Stimulated activated CD8-positive, alpha-beta memory T cell treated with anti-CD3 and anti-CD28 coated beads, Interleukin-12 subunit alpha, Interleukin-12 subunit beta, amount 100 ng/mL, for 4 hours (primary cell): ENCODE results near the gene PARD6B.
"Not testable (repeated sequence)": the region's sequence is repeated elsewhere in the genome, so short reads cannot be mapped to it uniquely, and the experiment has no call there.

ENCODE experiments used
- DNase-seq: peaks from one replicate; pipeline ENCODE4 v3.0.0-alpha.2; 2020; ENCODE audit warnings: low read depth

Gene PARD6B, protein sequence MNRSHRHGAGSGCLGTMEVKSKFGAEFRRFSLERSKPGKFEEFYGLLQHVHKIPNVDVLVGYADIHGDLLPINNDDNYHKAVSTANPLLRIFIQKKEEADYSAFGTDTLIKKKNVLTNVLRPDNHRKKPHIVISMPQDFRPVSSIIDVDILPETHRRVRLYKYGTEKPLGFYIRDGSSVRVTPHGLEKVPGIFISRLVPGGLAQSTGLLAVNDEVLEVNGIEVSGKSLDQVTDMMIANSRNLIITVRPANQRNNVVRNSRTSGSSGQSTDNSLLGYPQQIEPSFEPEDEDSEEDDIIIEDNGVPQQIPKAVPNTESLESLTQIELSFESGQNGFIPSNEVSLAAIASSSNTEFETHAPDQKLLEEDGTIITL

DNA sequence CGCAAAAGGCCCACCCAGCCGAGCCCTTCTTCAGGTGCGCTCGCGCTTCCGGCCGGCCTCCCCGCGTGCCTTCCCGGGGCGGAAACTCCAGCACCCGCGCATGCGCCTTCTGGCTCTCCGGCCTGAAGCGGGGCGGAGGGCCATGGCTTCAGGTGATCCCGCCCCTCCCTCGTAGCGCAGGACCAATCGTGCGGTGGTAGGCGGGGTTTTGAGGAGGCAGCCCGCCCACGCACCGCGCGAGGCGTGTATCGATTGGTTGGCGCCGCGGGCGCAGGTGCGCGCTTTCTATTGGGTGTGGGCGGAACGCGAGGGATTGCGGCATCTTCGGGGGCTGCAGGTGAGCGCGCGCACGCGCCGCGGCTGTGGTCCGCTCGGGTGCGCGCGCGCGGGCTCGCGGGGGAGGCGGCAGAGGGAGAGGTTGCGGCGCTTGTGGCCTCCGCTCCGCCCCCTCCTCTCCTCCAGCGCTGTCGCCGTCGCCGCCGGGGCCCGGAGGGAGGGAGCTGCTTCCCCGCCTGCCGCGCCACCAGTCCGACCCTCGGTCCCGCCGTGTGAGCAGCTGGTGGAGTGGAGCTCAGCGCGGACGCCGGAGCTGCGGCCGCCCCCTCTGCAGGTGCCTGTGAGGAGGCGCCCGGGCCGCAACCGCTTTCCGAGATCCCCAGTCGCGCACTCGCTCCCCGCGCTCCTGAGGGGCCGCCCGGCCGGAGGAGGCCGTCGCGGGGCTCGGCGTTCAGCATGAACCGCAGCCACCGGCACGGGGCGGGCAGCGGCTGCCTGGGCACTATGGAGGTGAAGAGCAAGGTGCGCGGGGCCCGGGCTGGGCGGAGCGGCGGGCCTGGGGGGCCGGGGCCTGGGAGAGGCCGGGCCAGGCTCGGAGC lies at the start of gene PARD6B:
Gene PARD6B, plus strand, starts transcription at position 526 of the 875 bp plus-strand sequence. Its CDS starts 207 bp downstream, at position 733.
- DNase-seq, result peak; percentile 100

DNA sequence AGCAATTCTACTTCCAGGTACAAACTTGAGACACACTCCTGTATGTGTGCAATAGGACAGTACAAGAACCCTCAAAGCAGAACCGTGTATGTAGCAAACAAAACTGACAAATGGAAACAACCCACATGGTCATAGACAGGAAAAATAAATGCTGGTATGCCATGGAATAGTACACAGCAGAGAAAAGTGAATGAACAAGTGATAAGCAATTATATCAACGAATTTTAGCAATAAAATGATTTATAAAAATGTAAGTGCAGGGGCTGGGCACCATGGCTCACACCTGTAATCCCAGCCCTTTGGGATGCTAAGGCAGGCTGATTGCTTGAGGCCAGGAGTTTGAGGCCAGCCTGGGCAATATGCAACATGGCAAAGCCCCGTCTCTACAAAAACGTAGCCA lies 49.3 kb upstream of the PARD6B start:
- no peak for DNase-seq

DNA sequence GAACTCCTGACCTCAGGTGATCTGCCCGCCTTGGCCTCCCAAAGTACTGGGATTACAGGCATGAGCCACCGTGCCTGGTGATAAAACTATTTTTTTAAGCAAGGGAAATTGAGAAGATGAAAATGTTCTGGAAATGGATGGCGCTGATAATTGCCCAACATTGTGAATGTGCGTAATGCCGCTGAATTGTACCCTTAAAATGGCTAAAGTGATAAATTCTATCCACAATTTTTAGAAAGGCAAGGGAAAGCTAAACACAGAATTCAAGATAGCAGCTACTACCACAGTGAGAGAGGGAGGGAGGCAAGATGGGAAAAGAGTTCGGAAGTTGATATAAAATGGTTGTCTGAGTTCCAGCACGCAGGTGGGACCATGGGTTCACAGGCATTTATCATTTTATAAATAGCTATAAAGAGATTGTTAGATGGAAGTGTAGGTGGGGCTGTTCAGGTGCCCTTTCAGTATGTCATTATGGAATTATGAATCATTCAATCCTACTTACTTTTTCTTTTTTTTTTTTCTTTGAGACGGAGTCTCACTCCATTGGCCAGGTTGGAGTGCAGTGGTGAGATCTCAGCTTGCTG lies 48.3 kb upstream of the PARD6B start:
- DNase-seq, result no peak

DNA sequence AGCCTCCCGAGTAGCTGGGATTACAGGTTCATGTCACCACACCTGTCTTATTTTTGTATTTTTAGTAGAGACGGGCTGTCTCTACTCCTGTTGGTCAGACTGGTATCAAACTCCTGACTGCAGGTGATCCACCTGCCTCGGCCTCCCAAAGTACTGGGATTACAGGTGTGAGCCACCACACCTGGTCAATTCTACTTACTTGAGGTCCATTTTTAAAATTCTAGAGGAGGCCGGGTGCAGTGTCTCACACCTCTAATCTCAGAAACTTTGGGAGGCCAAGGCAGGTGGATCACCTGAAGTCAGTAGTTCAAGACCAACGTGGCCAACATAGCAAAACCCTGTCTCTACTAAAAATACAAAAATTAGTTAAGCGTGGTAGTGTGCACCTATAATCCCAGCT lies 47.8 kb upstream of the PARD6B start:
- DNase-seq, result no peak

DNA sequence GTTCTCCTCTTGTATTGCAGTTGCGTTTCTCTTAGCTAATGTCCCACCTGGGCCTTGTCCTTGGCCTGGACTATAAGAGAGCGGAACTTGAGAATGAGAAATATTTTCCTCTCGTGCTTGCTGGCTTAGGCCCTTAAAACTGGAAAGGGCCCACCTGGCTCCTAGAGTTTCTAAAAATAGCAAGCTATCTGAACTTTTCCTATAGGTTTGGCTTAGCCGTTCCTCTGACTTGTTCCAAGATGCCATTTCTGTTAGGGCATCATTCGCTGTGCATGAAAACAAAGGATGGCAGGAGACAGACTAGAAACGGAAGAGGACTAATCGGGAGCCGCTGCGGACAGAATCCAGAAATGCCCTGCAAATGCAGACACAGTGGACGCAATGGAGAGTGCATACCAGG lies 44.6 kb upstream of the PARD6B start:
- DNase-seq, result no peak

DNA sequence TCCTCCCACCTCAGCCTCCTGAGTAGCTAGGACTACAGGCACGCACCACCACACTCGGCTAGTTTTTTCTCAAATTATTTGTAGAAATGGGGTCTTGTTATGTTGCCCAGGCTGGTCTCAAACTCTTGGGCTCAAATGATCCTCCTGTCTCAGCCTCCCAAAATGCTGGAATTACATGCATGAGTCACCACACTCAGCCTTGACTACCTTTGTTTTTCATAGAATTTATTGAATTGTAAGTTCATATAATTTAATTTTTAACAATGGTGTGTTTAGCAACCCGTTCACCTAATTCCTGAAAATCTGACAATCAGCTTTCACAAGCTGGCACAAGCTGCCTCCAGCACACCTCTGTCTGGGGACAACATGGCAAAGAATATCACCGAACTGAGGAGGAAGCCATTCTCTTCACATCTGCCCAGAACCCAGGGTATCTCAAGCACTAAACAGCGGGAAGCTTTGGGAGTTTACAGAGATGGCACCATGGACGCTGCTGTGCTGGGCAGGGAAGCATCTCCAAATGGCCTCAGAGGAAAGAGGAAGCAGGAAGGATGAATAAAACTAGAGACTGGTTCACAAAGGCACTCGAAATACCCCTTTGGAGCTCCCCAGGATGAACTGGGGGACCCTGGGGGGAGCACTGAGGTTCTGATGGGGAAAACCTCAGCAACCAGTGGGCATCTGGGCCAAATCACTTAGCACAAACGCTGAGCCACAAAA lies 43.0 kb upstream of the PARD6B start:
- DNase-seq, result no peak

DNA sequence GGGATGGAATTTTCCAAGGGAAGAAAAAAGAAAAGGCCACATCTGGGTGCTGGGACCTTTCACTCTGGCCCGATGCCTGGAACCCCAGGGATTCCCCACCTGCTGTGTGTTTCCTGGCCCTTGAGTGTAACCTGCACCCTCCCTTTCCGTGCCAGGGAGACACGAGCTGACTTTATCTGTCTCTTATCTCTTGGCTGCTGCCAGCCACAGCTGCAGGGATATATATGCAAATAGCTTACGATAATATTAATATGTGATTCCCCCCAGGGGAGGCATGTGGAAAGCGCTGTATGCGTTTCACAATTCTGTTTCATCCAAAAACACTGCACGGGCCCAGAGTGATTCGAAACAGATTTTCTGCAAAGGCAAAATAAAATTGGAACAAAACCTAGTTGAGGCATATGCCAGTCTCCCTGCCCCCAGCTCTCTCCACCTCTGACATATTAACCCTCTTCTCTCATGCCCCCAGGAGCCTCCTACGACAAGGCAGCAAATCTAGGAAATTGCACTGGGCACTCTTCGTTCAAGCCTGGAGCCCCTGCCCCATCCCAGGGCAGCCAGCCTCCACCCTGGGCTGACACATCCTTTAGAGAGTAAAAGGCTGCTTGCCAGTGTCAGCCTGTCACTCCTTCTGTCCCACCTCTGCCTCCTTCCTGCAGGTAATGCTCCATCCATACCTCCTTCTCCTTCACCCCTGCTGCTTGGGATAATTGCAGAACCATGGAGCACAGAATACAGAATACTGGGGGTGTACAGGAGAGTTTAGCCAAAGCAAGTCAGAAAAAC lies 41.3 kb upstream of the PARD6B start:
- DNase-seq, result no peak

DNA sequence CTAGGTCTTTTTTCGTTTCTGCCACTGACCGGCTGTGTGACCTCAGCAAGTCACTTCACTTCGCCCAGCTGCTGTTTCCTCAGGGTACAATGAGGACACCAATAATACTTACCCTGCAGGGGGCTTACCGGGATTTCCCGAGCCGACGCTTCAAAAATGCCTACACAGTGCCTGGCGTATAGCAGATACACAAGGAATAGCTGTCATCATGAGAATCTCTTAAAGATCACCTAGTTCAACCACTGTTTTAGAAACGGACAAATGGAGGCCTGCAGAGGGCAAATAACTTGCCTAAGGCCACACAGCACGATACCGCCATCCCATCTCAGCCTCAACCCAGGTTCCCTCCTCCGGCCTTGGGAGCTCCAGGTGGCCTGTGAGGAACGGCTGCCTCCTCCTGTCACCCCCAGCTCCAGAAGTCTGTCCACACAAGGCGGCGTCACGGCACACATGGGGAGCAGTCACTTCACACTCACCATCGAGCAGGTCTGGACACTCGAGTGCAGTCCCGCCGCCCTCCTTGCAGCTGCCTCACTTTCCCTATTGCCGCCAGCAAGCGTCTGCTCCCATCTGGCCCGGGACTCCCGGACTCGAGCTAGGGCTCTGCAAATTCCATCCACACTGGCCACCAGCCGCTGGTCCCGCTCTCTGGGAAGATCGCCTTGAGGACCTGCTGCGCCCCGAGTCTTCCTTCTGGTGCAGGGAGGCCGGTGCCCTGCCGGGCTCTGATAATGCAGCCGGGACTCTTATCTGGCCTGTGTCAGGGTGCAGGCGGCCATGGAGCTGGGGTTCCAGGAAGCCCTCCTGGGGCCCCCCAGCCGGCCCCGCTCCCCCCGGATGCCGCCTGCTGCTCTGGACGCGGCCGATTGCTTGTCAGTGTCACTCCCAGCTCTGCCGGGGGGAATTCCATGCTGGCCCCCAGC lies 40.5 kb upstream of the PARD6B start, which contains the start of gene RIPOR3:
Gene RIPOR3, minus strand, starts transcription at position 893 of the 923 bp plus-strand sequence. Its CDS starts 414 bp downstream, at position 479.
- DNase-seq, result no peak

DNA sequence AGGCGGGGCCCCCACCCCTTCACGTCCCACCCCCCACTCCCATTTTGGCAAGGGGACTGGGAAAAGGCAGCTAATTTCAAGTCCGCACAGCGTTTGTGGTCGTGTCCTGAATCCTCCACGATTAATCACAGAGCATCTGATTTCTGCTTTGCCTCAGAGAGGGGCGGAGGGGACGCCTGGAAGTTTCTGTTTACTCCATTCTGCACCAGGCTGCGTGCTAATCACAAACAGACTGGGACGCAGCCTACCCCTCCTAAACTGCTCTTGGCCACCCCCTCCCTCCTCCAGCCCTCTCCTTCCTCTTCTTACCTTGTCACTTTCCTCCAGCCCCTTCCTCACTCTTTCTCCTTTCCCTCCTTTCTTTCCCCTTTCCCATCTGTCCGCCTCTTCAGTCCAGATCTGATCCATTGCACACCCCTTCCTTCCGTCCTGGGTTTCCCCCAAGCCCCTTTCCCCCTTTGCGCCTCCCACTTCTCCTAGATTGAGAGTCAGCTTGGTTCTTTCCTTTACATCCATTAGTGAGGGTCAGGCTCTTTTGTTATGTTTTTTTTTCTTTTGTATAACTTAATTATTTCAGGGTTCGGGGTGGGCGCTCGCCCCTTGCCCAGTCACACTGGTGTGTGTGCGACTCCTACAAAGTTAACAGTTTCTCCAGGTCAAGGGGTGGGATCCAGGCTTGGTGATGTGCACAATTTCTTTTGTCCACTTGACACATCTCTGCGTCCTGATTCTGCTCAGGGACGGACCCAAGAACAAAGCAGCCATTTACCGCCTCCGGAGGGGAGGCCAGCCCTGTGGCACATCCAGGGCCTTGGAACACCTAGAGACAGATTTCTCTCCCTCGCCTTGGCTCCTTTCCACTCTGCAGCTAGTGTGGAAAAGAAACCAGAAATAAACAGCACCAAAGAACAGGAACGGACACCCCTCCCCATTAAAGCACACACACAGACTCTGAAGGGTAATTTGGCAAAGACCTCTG lies 39.5 kb upstream of the PARD6B start:
- DNase-seq, result no peak

DNA sequence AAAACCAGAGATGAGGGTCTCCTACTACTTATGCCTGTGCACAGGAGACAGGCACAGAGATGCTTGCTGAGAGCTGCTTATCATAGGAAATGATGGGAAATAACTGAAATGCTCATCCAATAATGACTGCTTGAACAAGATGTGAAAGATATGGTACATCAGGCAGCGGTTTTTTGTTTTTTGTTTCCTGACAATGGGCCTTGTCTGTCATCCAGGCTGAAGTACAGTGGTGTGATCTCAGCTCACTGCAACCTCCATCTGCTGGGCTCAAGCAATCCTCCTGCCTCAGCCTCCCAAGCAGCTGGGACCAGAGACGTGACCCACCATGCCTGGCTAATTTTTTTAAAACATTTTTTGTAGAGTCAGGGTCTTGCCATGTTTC lies 38.8 kb upstream of the PARD6B start:
- DNase-seq, result no peak

DNA sequence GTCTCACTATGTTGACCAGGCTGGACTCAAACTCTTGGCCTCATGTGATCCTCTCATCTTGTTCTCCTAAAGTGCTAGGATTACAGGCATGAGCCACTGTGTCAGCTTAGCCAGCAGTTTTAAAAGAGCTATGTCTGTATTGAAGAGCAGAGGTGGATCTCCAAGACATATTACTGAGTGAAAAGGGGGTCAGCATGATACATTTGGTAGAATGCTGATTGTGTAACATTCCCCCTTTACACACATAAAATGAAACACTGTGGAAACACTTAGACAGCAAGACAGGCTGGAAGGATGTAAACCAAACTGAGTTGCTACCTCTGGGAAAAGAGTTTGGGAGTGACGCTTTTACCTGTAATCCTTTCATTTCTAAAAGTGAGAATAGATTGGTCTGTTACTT lies 38.4 kb upstream of the PARD6B start:
- DNase-seq, result no peak

DNA sequence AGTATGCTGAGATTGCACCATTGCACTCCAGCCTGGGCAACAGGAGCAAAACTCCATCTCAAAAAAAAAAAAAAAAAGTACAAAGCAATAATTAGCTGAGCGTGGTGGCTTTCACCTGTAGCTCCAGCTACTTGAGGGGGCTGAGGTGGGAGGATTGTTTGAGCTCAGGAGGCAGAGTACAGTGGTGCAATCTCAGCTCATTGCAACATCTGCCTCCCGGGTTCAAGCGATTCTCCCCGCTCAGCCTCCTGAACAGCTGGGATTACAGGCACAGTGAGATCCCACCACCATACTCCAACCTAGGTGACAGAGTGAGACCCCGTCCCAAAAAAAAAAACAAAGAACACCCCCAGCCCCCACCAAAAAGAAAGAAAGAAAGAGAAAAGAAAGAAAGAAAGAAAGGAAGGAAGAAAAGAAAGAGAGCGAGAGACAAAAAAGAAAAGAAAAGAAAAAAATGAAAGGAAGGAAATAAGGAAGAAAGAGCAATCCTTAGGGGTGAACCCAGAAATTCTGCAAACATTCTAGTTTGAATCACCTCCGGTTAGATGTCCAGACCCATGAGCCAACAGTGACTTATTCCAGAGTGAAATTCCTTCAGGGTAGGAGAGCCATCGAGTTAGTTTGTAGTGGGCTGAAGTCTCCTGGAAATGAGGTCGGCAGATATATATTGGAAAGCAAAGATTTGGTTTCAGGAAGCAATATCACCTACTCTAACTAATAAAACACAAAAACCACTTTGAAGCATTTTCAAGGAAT lies 36.8 kb upstream of the PARD6B start:
- DNase-seq, result no peak

DNA sequence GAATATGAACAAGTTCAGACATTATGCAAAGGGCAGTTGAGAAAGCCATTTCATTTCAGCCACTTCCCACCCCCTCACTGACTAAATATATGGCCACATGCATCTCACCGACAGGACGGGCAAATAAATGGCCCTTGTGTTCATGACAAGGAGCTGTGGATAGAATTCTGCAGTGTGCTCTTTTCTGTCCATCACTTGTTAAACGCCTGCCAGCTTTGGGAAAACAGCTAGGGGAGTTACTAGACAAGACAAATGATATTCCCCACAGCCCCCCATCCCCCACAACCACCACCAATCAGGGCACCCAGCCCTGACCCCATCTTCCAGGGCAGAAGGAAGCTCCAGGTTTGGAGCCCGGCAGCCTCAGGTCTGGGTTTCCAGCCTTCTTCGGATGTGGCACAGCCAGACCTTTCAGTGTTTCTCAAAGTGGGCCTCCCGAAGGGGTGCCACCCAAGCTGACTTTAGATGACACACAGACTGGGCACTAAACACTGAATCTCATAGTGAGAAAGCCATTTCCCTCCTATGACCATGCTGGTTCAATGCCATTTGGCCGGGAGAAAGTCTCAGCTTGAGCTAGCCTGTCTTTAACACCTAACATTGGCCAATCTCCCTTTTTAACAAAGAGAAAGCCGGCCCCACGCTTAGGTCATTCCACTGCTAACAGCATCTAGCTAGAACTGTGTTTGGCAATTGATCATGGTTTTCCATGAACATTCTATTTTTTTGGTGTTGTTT lies 36.1 kb upstream of the PARD6B start:
- DNase-seq, result no peak

DNA sequence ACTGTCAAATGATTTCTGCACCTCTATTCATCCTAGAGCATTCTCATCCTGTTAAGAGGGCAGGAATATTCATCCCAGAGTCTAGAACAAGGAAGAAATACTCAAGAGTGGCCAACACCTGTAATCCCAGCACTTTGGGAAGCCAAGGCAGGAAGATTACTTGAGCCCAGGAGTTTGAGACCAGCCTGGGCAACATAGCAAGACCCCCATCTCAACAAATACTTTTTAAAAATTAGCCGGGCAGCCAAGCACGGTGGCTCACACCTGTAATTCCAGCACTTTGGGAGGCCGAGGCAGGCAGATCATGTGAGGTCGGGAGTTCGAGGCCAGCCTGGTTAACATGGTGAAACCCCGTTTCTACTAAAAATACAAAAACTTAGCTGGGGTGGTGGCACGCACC lies 33.1 kb upstream of the PARD6B start:
- DNase-seq, result not testable (repeated sequence)

DNA sequence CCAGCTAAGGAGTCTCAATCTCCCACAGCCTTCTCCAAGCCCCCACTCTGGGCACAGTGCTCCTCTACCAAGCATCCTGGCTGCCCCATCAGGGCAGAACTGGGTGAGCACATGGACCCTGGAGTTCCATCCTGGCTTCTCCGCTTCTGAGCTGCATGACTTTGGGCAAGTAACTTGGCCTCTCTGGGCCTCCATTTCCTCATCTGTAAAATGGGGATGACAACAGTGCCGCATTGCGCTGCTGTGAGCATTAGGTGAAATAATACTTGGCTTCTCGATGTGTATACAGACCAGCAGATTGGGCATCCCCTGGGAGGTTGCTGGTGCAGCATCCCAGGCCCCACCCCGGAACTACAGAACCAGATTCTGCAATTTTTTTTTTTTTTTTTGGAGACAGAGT lies 31.7 kb upstream of the PARD6B start:
- DNase-seq, result no peak

DNA sequence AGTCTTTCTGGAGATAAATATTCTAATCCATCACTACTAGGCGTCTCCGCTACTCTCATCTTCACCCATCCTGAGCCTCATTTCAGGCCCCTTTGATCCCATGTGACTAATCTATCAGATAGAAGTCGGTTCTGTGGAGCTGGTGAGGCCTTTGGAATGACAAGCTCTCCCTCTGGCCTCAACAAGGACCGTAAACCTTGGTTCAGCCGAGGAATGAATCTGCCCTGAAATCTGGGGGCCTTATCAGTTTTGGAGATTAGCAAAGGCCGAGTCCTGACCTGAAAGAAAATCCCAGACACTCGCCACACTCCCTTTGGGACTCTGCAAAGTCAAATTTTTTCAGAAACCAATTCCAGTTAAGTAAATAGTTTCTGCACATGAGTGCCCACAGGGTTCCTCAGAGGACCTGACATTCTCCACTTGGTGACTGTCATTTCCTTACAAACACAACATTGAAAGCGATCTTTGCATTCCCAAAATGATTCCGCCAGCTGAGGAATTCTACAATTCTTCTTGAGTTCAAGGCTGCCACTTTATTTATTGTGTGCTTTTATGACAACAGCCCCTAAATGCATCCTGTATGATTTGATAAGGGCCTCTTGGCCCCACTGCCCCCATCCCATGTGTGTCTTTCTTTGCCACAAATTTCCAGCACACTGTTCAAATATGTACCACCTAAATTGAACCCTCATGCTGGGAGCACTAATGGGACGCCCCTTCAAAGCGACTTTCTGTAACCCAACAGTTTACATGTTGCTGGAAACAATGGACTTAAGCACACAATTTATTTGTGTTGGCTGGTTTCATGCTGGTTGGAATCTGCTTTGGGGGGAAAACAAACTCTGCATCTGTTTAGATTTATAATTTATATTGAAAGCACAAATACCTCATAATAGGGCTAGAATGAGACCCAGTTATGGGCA lies 30.1 kb upstream of the PARD6B start:
- no peak for DNase-seq
